OCI-LY1 (cell line): ENCODE data around the gene DRD3.

ENCODE experiments used
- H2AFZ ChIP-seq: fragments of 200-600 bp; sonication (generic), shearing (Covaris generic); 2 replicates; pipeline ENCODE4 v1.6.0; 2014; ENCODE audit warnings: antibody characterized with exemption, mild to moderate bottlenecking, low read length
- H3F3A ChIP-seq: fragments of 200-600 bp; sonication (generic), shearing (Covaris generic); 2 replicates; pipeline ENCODE4 v1.6.0; 2014; ENCODE audit warnings: mild to moderate bottlenecking, antibody characterized with exemption, low read length, moderate library complexity; ENCODE audit not compliant: insufficient read depth
- H3K27ac ChIP-seq: fragments of 200-600 bp; sonication (generic); 2 replicates; pipeline ENCODE4 v1.5.1; 2014; ENCODE audit warnings: low read length, mixed run types, mild to moderate bottlenecking, low read depth; ENCODE audit not compliant: poor library complexity, severe bottlenecking
- H3K27me3 ChIP-seq: fragments of 200-600 bp; sonication (generic); 2 replicates; pipeline ENCODE4 v1.6.0; 2014; ENCODE audit warnings: antibody characterized with exemption, mild to moderate bottlenecking, low read length, moderate library complexity; ENCODE audit not compliant: insufficient read depth
- H3K36me3 ChIP-seq: fragments of 200-600 bp; sonication (generic); 2 replicates; pipeline ENCODE4 v1.6.1; 2014; ENCODE audit warnings: mild to moderate bottlenecking, antibody characterized with exemption, low read length, moderate library complexity, mixed read lengths; ENCODE audit not compliant: insufficient read depth
- H3K4me1 ChIP-seq: fragments of 200-600 bp; sonication (generic); 2 replicates; pipeline ENCODE4 v1.5.1; 2014; ENCODE audit warnings: mild to moderate bottlenecking, low read length, moderate library complexity; ENCODE audit not compliant: insufficient read depth, severe bottlenecking
- H3K4me2 ChIP-seq: fragments of 200-600 bp; sonication (generic), shearing (Covaris generic); 2 replicates; pipeline ENCODE4 v1.6.1; 2014; ENCODE audit warnings: low read length
- H3K4me3 ChIP-seq: fragments of 200-600 bp; sonication (generic); 2 replicates; pipeline ENCODE4 v1.5.1; 2014; ENCODE audit warnings: low read length, low read depth, mild to moderate bottlenecking, mixed read lengths; ENCODE audit not compliant: poor library complexity, severe bottlenecking
- H3K79me2 ChIP-seq: fragments of 200-600 bp; shearing (Covaris generic); 2 replicates; pipeline ENCODE4 v1.6.1; 2016; ENCODE audit warnings: mixed run types, low read length, mixed read lengths; ENCODE audit not compliant: insufficient read depth
- H3K9ac ChIP-seq: fragments of 200-600 bp; sonication (generic), shearing (Covaris generic); 2 replicates; pipeline ENCODE4 v1.6.1; 2014; ENCODE audit warnings: mild to moderate bottlenecking, low read length, mixed read lengths
- H3K9me2 ChIP-seq: fragments of 200-600 bp; sonication (generic), shearing (Covaris generic); 2 replicates; pipeline ENCODE4 v1.6.1; 2014; ENCODE audit warnings: low read depth, mild to moderate bottlenecking, low read length, mixed read lengths
- H3K9me3 ChIP-seq: fragments of 200-600 bp; shearing (Covaris generic); 2 replicates; pipeline ENCODE4 v1.6.1; 2014; ENCODE audit warnings: low read length, mixed read lengths
- H4K20me1 ChIP-seq: fragments of 200-600 bp; sonication (generic), shearing (Covaris generic); 2 replicates; pipeline ENCODE4 v1.6.0; 2016; ENCODE audit warnings: mild to moderate bottlenecking, low read length; ENCODE audit not compliant: insufficient read depth
- EZH2 ChIP-seq: fragments of 200-600 bp; sonication (generic), shearing (Covaris generic); IDR thresholded peaks from 2 replicates; pipeline ENCODE4 v1.8.0; 2017; ENCODE audit warnings: borderline replicate concordance, mixed run types, mild to moderate bottlenecking, antibody characterized with exemption, low read length, moderate library complexity, mixed read lengths
- TF ChIP-seq, protein P1 (sequence below): fragments of 200-600 bp; sonication (generic), shearing (Covaris generic); IDR thresholded peaks from 2 replicates; pipeline ENCODE4 v1.5.1; 2017; ENCODE audit warnings: mild to moderate bottlenecking, antibody characterized with exemption, low read length, moderate library complexity, mixed read lengths

The DRD3 gene

DNA sequence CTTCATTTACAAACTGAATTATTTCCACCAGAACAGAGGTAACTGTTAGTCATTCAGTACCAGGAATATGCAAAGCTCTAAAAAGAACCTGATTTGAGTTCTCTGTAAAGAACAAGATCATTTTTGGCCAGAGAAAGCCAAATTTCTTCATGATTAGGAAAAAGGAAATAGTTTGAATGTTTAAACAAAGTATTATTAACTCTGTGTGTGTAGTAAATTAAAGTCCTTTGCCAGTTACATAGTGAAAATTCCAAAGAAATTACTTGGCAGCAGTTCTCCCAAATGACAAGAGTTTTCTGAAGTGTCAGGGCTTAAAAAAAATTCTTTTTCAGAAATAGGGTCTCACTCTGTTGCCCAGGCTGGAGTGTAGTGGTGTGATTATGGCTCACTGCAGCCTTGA, 97.8 kb downstream of the DRD3 start:
- H4K20me1 ChIP-seq = no peaks in the 10 kb centered on the region
- no peak overlapping the region for H3K27ac ChIP-seq
- no peaks in the 10 kb centered on the region for H3K27me3 ChIP-seq
- no peaks in the 10 kb centered on the region for H3K79me2 ChIP-seq
- TF ChIP-seq EZH2 = no peak
- TF ChIP-seq, protein P1, sequence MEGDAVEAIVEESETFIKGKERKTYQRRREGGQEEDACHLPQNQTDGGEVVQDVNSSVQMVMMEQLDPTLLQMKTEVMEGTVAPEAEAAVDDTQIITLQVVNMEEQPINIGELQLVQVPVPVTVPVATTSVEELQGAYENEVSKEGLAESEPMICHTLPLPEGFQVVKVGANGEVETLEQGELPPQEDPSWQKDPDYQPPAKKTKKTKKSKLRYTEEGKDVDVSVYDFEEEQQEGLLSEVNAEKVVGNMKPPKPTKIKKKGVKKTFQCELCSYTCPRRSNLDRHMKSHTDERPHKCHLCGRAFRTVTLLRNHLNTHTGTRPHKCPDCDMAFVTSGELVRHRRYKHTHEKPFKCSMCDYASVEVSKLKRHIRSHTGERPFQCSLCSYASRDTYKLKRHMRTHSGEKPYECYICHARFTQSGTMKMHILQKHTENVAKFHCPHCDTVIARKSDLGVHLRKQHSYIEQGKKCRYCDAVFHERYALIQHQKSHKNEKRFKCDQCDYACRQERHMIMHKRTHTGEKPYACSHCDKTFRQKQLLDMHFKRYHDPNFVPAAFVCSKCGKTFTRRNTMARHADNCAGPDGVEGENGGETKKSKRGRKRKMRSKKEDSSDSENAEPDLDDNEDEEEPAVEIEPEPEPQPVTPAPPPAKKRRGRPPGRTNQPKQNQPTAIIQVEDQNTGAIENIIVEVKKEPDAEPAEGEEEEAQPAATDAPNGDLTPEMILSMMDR = no peak
- no peak overlapping the region for H3K9ac ChIP-seq
- no peaks in the 10 kb centered on the region for H3K9me3 ChIP-seq
- no peaks in the 10 kb centered on the region for H3K4me1 ChIP-seq
- no peak overlapping the region for H2AFZ ChIP-seq
- H3K36me3 ChIP-seq = peaks cover 94% of the 10 kb centered on the region
- no peak overlapping the region for H3K4me3 ChIP-seq
- no peak overlapping the region for H3K4me2 ChIP-seq
- H3K9me2 ChIP-seq = no peaks in the 10 kb centered on the region
- H3F3A ChIP-seq = no peaks in the 10 kb centered on the region

DNA sequence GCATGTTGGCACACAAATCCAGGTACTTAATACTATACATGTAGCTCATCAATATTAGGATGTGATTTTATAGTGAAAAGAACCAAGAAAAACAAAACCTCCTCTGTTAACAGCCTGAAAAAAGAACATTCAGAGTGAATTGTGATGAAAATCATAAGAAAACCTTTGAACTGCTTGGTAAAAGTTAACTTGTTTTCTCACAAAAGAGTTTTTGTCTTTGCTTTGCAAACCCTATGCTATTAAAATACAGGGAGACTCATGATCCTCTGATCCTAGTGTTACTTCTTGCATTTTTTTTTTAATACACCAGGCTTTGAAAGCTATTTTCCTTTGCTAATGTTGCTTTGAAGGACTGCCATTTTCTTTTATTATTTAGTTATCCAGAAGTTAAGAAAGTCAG, 98.7 kb downstream of the DRD3 start:
- Histone ChIP-seq H3K4me1 (no peaks in the 10 kb centered on the region), H4K20me1 (no peaks in the 10 kb centered on the region), H3F3A (no peaks in the 10 kb centered on the region), H3K9me2 (no peaks in the 10 kb centered on the region), H3K27ac (no peak overlapping the region), H3K27me3 (no peaks in the 10 kb centered on the region), H3K9me3 (no peaks in the 10 kb centered on the region), H3K4me3 (no peak overlapping the region), H3K36me3 (peaks cover 94% of the 10 kb centered on the region), H3K79me2 (no peaks in the 10 kb centered on the region), H3K4me2 (no peak overlapping the region), H3K9ac (no peak overlapping the region), H2AFZ (no peak overlapping the region)
- TF ChIP-seq EZH2 = no peak
- TF ChIP-seq, protein P1 = no peak

DNA sequence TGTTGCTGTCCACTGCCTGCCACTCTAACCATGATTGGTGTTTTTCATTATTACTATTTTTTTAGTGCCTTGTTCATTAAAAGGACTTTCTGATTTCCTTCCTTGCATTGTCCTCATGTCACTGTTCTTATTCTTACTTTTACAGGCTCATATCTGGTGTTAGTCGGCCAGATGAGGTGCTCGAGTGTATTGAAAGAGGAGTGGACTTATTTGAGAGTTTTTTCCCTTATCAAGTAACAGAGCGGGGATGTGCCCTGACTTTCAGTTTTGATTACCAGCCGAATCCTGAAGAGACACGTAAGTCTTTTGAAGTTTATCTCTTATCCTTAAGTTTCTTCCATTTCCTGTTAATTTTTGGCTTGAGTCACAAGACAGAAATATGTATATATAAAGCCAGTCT, 99.1 kb downstream of the DRD3 start:
- Histone ChIP-seq H3K9ac (no peak overlapping the region), H3K27ac (no peak overlapping the region), H3K36me3 (peaks cover 96% of the 10 kb centered on the region), H3K4me1 (no peaks in the 10 kb centered on the region), H3K79me2 (no peaks in the 10 kb centered on the region), H3F3A (no peaks in the 10 kb centered on the region), H4K20me1 (no peaks in the 10 kb centered on the region), H3K9me3 (no peaks in the 10 kb centered on the region), H3K4me2 (no peak overlapping the region), H3K9me2 (no peaks in the 10 kb centered on the region), H3K4me3 (no peak overlapping the region), H2AFZ (no peak overlapping the region), H3K27me3 (no peaks in the 10 kb centered on the region)
- no peak for TF ChIP-seq EZH2

DNA sequence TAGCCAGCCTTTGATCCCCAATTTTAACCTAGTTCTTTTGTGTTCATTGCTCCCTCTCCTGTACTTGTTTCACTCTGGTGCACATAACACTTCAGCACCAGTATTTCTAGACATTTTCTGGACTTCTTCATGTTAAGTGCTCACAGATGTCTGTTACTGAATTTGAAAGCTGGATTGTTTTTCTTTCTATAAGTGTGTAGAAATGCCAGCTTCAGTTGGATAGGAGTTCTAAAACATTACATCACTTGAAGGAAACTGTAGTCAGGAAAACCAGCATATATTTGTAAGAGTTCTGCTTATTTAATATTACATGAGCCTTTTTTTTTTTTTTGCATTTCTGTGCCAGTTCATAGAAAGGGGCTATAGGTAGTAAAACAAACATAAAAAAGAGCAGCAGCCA, 100.7 kb downstream of the DRD3 start:
- H3K4me3 ChIP-seq = no peak overlapping the region
- no peaks in the 10 kb centered on the region for H3K9me2 ChIP-seq
- H3F3A ChIP-seq = no peaks in the 10 kb centered on the region
- H3K9ac ChIP-seq = no peak overlapping the region
- H2AFZ ChIP-seq = no peak overlapping the region
- no peak overlapping the region for H3K4me2 ChIP-seq
- H3K27ac ChIP-seq = no peak overlapping the region
- H4K20me1 ChIP-seq = no peaks in the 10 kb centered on the region
- no peak for TF ChIP-seq EZH2
- H3K27me3 ChIP-seq = no peaks in the 10 kb centered on the region
- H3K36me3 ChIP-seq = peaks cover 99% of the 10 kb centered on the region
- H3K9me3 ChIP-seq = no peaks in the 10 kb centered on the region
- no peaks in the 10 kb centered on the region for H3K79me2 ChIP-seq
- no peaks in the 10 kb centered on the region for H3K4me1 ChIP-seq
